ENCODE measurements around the gene THAP3.

Gene THAP3

GRCh38 chr1:6580593-6581409, 43.9 kb upstream of the THAP3 start:
- DNase-seq (ENCODE audit: low read depth), result no peak
- no peak for TF ChIP-seq CTCF (conservative IDR thresholded peaks at IDR 0.05; ENCODE audit: control insufficient read depth, insufficient read depth, low read depth, low read length)
- H3K4me3 ChIP-seq (ENCODE audit: control insufficient read depth, low read depth, low read length), result peak overlapping the region; percentile 80

- no peak for DNase-seq (ENCODE audit: low read depth)
- TF ChIP-seq CTCF (conservative IDR thresholded peaks at IDR 0.05; ENCODE audit: control insufficient read depth, insufficient read depth, low read depth, low read length), result no peak
- H3K4me3 ChIP-seq (ENCODE audit: control insufficient read depth, low read depth, low read length), result no peak overlapping the region
Observed at GRCh38 chr1:6581561-6582305, 42.9 kb upstream of the THAP3 start.

GRCh38 chr1:6582370-6582769, 42.3 kb upstream of the THAP3 start:
- TF ChIP-seq CTCF (conservative IDR thresholded peaks at IDR 0.05; ENCODE audit: control insufficient read depth, insufficient read depth, low read depth, low read length), result no peak
- H3K4me3 ChIP-seq (ENCODE audit: control insufficient read depth, low read depth, low read length), result no peak overlapping the region
- no peak for DNase-seq (ENCODE audit: low read depth)

GRCh38 chr1:6584126-6585080, 40.3 kb upstream of the THAP3 start:
- no peak for DNase-seq (ENCODE audit: low read depth)
- TF ChIP-seq CTCF (conservative IDR thresholded peaks at IDR 0.05; ENCODE audit: control insufficient read depth, insufficient read depth, low read depth, low read length), result peak; percentile 3
- no peak overlapping the region for H3K4me3 ChIP-seq (ENCODE audit: control insufficient read depth, low read depth, low read length)

- no peak for TF ChIP-seq CTCF (conservative IDR thresholded peaks at IDR 0.05; ENCODE audit: control insufficient read depth, insufficient read depth, low read depth, low read length)
- DNase-seq (ENCODE audit: low read depth), result no peak
- no peak overlapping the region for H3K4me3 ChIP-seq (ENCODE audit: control insufficient read depth, low read depth, low read length)
Observed at GRCh38 chr1:6585081-6585722, 39.5 kb upstream of the THAP3 start.

- no peak overlapping the region for H3K4me3 ChIP-seq (ENCODE audit: control insufficient read depth, low read depth, low read length)
- no peak for TF ChIP-seq CTCF (conservative IDR thresholded peaks at IDR 0.05; ENCODE audit: control insufficient read depth, insufficient read depth, low read depth, low read length)
- DNase-seq (ENCODE audit: low read depth), result no peak
Observed at GRCh38 chr1:6585841-6586240, 38.8 kb upstream of the THAP3 start.
